ENCODE results near the gene HORMAD2. TPM values are rescaled to one million over a fixed set of nuclear protein-coding genes. Genes with fewer than 3 reads are reported as not detected.

HORMAD2 gene
- total RNA-seq, 4 donors from 2014 or later, result not detected

- Histone ChIP-seq H3K36me3 (no peaks in the 10 kb centered on the region), H3K4me1 (no peaks in the 10 kb centered on the region), H3K4me3 (no peak overlapping the region), H3K27me3 (peaks cover 0 to 11% (median 0%) of the 10 kb centered on the region in 4 donors), H3K27ac (replicated peaks in 1 of 4) (no peak overlapping the region), H3K9me3 (no peaks in the 10 kb centered on the region)
- 56% methylated on average over 1 of the region's 1 CpG for WGBS
- DNase-seq (ENCODE audit: extremely low spot score), result no peak
- TF ChIP-seq POLR2A (IDR thresholded peaks at IDR 0.05; ENCODE audit: low read depth) (no peak), POLR2AphosphoS5 (IDR thresholded peaks at IDR 0.05) (no peak), CTCF (IDR thresholded peaks at IDR 0.05) (no peak), EP300 (IDR thresholded peaks at IDR 0.05) (no peak)
- intact Hi-C loops (cut with DNase I), result no loop called here
These were observed 88.7 kb downstream of the HORMAD2 start for GRCh38 chr22:30169002-30169401.

- Histone ChIP-seq H3K9me3 (no peaks in the 10 kb centered on the region), H3K27ac (replicated peaks in 1 of 4) (no peak overlapping the region), H3K36me3 (no peaks in the 10 kb centered on the region), H3K4me1 (no peaks in the 10 kb centered on the region), H3K4me3 (no peak overlapping the region), H3K27me3 (peaks cover 0 to 11% (median 0%) of the 10 kb centered on the region in 4 donors)
- intact Hi-C loops (cut with DNase I), result no loop called here
- WGBS, result 59% methylated on average over 2 of the region's 2 CpGs
- TF ChIP-seq EP300 (IDR thresholded peaks at IDR 0.05) (no peak), CTCF (IDR thresholded peaks at IDR 0.05) (no peak), POLR2A (IDR thresholded peaks at IDR 0.05; ENCODE audit: low read depth) (no peak), POLR2AphosphoS5 (IDR thresholded peaks at IDR 0.05) (no peak)
- DNase-seq (ENCODE audit: extremely low spot score), result no peak
These were observed 89.9 kb downstream of the HORMAD2 start for GRCh38 chr22:30170129-30170528.

- no peak for DNase-seq (ENCODE audit: extremely low spot score)
- Histone ChIP-seq H3K9me3 (no peaks in the 10 kb centered on the region), H3K36me3 (no peaks in the 10 kb centered on the region), H3K4me1 (peaks cover 0 to 6% (median 3%) of the 10 kb centered on the region in 4 donors), H3K27ac (replicated peaks in 1 of 4) (no peak overlapping the region), H3K27me3 (peaks cover 0 to 7% (median 0%) of the 10 kb centered on the region in 4 donors), H3K4me3 (no peak overlapping the region)
- intact Hi-C loops (cut with DNase I), result no loop called here
- TF ChIP-seq EP300 (IDR thresholded peaks at IDR 0.05), result no peak
- TF ChIP-seq CTCF (IDR thresholded peaks at IDR 0.05), result no peak
- no peak for TF ChIP-seq POLR2AphosphoS5 (IDR thresholded peaks at IDR 0.05)
- no peak for TF ChIP-seq POLR2A (IDR thresholded peaks at IDR 0.05; ENCODE audit: low read depth)
- WGBS, result 77% methylated on average over 3 of the region's 3 CpGs
These were observed 90.7 kb downstream of the HORMAD2 start for GRCh38 chr22:30171008-30171407.

- Histone ChIP-seq H3K27me3 (no peaks in the 10 kb centered on the region), H3K36me3 (no peaks in the 10 kb centered on the region), H3K4me1 (peaks cover 0 to 6% (median 3%) of the 10 kb centered on the region in 4 donors), H3K27ac (replicated peaks in 1 of 4) (no peak overlapping the region), H3K9me3 (no peaks in the 10 kb centered on the region), H3K4me3 (no peak overlapping the region)
- peak; percentile 47 for DNase-seq (ENCODE audit: extremely low spot score)
- WGBS, result 30% methylated on average over 1 of the region's 1 CpG
- no peak for TF ChIP-seq POLR2A (IDR thresholded peaks at IDR 0.05; ENCODE audit: low read depth)
- TF ChIP-seq EP300 (IDR thresholded peaks at IDR 0.05), result no peak
- TF ChIP-seq POLR2AphosphoS5 (IDR thresholded peaks at IDR 0.05), result no peak
- TF ChIP-seq CTCF (IDR thresholded peaks at IDR 0.05), result no peak
- intact Hi-C loops (cut with DNase I), result no loop called here
These were observed 95.5 kb downstream of the HORMAD2 start for GRCh38 chr22:30175690-30176288.

GRCh38 chr22:30176431-30176830, 96.2 kb downstream of the HORMAD2 start:
- peaks cover 0 to 6% (median 3%) of the 10 kb centered on the region in 4 donors for H3K4me1 ChIP-seq
- H3K9me3 ChIP-seq, result no peaks in the 10 kb centered on the region
- H3K4me3 ChIP-seq, result no peak overlapping the region
- H3K36me3 ChIP-seq, result no peaks in the 10 kb centered on the region
- intact Hi-C loops (cut with DNase I), result no loop called here
- TF ChIP-seq CTCF (IDR thresholded peaks at IDR 0.05) (no peak), POLR2AphosphoS5 (IDR thresholded peaks at IDR 0.05) (no peak), POLR2A (IDR thresholded peaks at IDR 0.05; ENCODE audit: low read depth) (no peak), EP300 (IDR thresholded peaks at IDR 0.05) (no peak)
- H3K27me3 ChIP-seq, result no peaks in the 10 kb centered on the region
- no peak overlapping the region for H3K27ac ChIP-seq (replicated peaks in 1 of 4)
- DNase-seq (ENCODE audit: extremely low spot score), result no peak
- WGBS, result 83% methylated on average over 3 of the region's 3 CpGs
